ENCODE measurements around the gene EPM2AIP1.
"Not testable (repeated sequence)": the region's sequence is repeated elsewhere in the genome, so short reads cannot be mapped to it uniquely, and the experiment has no call there.

Gene EPM2AIP1

DNA sequence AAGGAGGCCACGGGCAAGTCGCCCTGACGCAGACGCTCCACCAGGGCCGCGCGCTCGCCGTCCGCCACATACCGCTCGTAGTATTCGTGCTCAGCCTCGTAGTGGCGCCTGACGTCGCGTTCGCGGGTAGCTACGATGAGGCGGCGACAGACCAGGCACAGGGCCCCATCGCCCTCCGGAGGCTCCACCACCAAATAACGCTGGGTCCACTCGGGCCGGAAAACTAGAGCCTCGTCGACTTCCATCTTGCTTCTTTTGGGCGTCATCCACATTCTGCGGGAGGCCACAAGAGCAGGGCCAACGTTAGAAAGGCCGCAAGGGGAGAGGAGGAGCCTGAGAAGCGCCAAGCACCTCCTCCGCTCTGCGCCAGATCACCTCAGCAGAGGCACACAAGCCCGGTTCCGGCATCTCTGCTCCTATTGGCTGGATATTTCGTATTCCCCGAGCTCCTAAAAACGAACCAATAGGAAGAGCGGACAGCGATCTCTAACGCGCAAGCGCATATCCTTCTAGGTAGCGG, at the start of gene EPM2AIP1:
EPM2AIP1 (minus strand) TSS at position 326 of the 520 bp plus-strand sequence; CDS start at position 272, 54 bp downstream.
- peak; percentile 98 for DNase-seq (ENCODE audit: low read depth, low spot score)

DNA sequence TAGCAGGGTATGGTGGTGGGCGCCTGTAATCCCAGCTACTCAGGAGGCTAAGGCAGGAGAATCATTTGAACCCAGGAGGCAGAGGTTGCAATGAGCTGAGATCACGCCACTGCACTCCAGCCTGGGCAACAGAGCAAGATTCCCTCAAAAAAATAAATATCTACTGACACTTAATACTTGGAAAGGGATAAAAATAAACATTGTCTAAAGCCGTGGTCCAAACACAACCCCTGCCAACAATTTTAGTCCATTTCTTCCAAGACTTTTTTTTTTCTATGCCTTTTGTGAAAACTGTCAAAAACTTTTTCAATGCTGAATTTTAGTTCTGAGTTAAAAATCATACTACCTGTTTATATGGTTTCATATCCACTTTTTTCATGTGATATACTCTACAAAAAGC, 49.8 kb upstream of the EPM2AIP1 start:
- DNase-seq (ENCODE audit: low read depth, low spot score) = not testable (repeated sequence)

DNA sequence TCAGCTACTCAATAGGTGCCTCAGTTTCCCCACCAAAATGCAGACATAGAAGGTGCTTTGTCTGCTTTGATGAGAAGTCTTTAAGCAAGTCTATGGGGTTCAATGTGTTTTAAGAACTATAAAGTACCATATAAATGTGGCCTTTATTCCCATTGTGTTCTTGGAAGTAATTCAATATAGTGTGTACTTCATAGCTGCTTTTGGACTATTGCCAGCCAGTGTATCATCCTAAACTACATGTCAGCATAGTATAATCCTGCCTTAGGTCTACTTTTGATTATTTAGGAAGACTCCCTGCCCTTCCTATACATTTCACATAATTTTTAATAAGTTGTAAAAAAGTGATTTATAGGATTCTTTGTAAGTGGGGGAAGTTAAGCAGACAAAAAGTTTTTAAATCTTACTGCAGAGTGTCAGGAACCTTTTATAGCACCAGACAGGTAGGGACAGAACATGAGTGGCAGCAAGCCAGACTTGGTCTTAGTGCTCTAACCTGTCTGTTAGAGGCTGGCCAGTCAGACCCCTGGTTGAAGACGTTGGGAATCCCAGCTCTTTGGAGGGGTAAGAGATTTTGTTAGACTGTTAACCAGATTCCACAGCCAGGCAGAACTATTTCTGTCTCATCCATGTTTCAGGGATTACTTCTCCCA, 48.7 kb upstream of the EPM2AIP1 start:
- no peak for DNase-seq (ENCODE audit: low read depth, low spot score)

DNA sequence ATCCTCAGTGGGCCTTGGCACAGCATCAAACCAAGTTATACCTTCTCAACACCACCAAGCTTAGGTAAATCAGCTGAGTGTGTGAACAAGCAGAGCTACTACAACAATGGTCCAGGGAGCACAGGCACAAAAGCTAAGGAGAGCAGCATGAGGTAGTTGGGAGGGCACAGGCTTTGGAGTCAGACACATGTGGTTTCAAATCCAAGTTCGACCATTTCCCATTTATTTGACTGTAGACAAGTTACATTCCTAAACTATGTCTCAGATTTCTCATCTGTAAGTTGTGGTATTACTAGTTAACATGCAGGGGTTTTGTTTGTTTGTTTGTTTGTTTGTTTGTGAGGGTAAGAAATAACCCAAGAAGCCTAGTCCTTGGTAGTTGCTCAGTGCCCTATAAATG, 47.3 kb upstream of the EPM2AIP1 start:
- DNase-seq (ENCODE audit: low read depth, low spot score) = no peak

DNA sequence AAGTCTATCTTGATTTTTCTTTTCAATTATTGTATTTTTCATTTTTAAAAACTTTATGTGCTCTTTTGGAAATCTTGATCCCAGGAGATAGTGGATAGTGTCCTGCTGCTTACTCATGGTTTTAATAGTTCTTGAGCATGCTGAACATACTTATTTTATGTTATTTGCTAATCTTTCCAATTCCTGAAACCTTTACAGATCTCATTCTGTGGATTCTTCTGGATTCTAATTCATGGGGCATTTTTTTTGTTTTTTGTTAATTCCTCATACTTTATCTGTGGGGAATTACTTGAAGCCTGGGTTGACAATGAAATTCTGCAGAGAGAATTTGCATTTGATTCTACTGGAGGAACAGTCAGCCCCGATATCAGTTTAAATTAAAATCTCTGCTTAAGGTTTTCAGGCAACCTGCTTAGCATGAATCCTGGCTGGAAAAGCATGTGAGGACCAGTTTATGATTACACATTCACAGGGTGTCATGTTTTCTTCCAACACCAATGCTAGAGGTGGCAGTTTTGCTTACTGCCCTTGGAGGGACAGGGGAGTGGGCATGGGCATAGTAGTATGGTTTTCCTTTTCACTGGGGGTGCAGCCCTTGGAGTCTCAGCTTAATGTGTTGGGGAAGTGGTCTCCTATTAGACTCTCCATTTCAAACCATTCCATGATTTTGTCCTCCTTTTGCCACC, 46.4 kb upstream of the EPM2AIP1 start:
- no peak for DNase-seq (ENCODE audit: low read depth, low spot score)

DNA sequence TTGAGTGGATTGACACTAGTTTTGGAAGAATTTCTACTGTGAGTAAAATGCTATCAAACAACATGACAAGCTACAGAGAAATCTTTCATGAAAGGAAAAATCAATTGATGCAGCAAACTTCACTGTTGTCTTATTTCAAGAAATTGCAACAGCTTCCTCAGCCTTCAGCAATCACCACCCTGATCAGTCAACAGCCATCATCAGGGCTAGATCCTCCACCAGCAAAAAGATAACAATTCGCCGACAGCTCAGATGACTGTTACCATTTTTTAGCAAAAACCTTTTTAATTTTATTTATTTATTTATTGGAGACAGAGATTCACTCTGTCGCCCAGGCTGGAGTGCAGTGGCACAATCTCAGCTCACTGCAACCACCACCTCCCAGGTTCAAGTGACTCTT, 44.4 kb upstream of the EPM2AIP1 start:
- no peak for DNase-seq (ENCODE audit: low read depth, low spot score)

DNA sequence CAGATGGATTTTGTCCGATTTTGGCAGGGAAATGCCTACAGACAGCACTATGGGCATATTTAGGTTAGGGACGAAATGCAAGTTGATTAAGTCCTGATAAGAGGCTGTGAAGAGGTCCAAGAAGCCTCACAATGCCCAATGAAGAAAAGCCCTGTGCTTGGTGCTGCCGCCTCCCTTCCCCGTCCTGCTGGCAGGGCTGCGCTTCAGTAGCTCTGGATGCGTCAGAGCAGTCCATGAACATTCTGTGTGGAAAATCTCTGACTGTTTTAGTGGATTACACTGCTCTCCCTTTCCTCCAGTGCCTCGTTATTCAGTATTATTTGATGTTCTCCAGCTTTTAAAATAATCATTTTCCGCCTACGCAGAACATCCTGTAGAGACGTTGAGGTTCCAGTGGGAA, 40.0 kb upstream of the EPM2AIP1 start:
- DNase-seq (ENCODE audit: low read depth, low spot score) = no peak

DNA sequence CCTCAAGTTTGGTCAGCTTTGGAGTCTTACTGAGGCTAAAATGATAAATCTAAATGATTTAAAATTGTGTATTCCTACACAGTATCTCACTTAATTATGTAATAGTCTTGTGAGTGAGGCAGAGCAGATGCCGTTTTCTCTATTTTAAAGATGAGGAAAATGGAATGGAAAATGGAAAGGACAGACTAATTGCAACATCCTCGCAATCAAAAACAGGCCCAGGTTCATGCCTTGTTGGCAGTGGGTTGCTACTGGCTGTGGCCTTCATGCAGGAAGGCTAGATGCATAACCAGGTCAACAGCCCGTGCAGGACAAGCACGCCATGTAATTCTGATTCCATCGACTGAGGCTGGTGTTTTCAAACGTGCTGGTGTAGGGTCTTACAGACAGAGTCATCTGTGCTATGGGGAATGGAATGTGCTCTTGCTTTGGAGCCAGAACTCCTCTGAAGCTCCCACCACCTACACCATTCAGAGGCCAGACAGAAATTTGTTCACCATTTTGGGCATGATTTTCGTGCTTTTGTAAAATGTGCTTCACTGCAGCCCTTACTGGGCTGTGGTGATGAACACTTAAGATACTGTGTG, 38.3 kb upstream of the EPM2AIP1 start:
- no peak for DNase-seq (ENCODE audit: low read depth, low spot score)

DNA sequence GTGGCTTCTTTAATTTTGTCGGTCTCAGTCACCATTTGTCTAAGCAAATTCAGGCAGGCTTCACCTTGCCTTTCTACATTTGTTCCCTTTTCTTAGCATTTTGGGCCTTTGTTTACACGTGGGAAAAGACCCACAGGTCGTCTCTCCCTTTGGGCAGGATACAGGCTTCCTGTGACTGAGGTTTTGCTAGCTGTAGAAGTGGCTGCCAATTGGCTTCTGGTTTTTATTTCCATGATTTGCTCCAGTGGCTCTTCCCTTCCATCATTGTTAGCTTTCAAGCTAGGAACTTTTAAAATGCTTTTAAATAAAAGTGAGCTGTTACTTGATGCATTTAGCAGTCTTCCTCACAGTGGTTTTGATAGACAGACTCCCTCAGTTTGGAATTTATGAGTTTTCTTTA, 37.7 kb upstream of the EPM2AIP1 start:
- no peak for DNase-seq (ENCODE audit: low read depth, low spot score)

DNA sequence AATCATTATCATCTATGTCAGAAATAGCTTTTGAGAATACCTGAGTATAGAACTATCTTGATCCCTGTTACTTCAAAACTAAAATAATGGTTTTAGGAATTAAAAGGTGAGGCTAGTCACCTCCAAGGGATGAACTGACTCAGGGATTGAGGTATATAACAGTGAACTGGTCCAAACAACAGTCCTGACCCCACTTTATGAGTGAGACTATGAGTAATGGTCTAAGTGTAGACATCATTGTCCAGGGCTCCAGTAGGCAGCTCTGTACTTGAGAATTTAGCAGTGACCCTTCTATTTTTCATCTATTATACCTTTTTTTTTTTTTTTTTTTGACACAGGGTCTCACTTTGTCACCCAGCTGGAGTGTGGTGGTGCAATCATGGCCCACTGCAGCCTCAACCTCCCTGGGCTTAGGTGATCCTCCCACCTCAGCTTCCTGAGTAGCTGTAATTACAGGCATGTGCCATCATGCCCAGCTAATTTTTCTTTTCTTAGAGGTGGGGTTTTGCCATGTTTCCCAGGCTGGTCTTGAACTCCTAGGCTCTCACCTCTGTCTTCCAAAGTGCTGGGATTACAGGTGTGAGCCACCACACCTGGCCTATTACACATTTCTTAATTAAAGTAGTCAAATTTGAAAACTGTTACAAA, 36.7 kb upstream of the EPM2AIP1 start:
- no peak for DNase-seq (ENCODE audit: low read depth, low spot score)

DNA sequence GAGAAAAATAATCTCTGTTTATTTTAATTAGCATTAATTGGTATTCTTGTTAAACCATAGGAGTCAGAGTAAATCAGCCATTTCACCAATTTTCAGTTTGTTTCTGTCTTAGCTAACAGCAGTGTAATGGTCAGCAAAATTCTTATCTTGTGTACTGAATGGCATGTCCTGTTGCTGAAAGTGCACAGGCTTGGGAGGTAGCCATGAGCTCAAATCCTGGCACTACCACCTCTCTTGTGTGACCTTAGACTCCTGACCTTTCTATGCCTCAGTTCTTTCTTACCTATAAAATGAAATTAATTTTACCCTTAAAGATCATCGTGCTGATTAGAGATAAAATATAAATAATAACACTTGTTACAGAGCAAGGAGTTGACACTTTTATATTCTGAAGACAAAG, 36.2 kb upstream of the EPM2AIP1 start:
- DNase-seq (ENCODE audit: low read depth, low spot score) = no peak

DNA sequence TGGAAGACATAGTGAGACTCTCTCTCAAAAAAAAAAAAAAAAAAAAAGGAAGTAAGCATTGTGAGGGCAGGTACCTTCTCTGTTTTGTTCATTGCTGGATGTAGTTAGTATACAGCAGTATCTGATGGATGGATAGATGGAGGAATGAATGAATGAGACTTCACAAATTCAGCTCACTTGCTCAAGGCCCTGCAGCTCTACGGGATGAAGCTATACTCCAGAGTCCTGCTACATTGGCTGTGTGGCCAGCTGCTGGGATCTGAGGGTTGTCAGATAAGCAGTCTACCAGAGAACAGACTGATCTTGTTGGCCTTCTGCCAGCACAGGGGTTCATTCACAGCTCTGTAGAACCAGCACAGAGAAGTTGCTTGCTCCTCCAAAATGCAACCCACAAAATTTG, 35.4 kb upstream of the EPM2AIP1 start:
- DNase-seq (ENCODE audit: low read depth, low spot score) = no peak

DNA sequence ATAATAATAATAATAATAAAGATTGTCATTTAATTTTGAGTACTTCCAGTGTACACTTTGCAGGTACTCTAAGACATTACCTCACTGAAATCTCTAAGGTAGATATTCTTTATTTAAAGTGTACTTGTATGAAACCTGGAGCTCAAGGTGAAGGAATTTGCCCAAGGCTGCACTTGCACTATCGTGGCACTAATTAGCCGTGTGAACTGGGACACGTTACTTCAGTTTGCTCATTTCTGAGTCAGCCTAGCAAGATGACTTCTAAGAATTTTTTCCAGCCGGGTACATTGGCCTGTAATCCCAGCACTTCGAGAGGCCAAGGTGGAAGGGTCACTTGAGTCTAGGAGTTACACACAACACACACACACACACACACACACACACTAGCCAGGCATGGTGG, 33.9 kb upstream of the EPM2AIP1 start:
- no peak for DNase-seq (ENCODE audit: low read depth, low spot score)

DNA sequence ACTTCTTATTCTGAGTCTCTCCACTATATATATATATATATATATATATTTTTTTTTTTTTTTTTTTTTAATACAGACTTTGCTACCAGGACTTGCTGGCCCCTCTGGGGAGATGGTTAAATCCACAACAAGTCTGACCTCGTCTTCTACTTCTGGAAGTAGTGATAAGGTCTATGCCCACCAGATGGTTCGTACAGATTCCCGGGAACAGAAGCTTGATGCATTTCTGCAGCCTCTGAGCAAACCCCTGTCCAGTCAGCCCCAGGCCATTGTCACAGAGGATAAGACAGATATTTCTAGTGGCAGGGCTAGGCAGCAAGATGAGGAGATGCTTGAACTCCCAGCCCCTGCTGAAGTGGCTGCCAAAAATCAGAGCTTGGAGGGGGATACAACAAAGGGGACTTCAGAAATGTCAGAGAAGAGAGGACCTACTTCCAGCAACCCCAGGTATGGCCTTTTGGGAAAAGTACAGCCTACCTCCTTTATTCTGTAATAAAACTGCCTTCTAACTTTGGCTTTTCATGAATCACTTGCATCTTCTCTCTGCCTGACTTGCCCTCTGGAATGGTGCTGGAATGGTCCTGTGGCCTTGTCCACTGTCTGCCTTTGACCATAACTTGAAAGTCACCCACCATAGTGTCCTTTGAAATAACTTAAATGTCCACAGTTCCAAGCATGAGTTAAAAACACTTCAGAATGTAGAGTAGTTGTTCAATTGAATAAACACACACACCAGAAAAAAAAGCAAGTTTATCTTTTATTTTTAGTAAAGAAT, 32.8 kb upstream of the EPM2AIP1 start:
- DNase-seq (ENCODE audit: low read depth, low spot score) = no peak

DNA sequence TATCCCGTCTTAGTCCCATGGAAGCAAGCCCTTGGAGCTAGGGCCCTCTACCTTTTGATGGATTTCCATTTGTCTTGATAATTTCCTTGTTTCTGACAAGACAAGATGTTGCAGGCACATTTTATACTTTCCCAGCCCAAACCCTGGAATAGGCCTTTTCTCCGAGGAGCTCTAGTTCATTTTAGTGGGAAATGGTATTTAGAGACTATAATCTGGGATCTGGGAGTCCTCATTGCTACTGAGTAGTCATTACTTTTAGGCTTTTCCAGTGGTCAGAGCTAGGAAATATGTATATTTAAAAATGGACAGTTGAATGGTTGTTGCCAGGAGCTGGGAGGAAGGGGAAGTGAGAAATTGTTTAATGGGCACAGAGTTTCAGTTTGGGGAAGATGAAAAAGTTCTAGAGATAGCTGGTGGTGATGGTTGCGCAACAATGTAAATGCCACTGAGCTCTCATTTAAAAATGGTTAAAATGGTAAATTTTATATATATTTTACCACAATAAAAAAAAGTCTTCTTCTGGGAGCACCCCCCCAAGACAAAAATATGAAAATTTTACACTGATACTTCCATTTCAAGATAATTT, 32.0 kb upstream of the EPM2AIP1 start:
- no peak for DNase-seq (ENCODE audit: low read depth, low spot score)

DNA sequence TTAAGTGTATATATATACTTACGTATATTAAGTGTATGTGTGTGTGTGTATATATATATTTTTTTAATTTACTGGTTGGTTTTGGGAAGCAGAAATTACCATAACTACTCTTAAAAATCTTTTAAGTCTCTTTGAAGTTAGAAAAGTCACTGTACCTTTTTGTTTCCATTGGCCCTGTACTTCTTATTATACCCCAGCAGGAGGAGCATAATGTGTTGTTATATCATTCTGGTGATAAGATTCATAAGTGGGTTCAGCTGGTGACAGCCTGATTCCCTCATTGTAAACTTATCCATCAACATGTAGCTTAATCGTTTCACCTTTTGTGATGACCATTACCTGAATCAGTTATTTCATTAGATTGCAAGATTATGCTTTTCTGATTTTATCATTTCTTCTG, 31.2 kb upstream of the EPM2AIP1 start:
- DNase-seq (ENCODE audit: low read depth, low spot score) = no peak

DNA sequence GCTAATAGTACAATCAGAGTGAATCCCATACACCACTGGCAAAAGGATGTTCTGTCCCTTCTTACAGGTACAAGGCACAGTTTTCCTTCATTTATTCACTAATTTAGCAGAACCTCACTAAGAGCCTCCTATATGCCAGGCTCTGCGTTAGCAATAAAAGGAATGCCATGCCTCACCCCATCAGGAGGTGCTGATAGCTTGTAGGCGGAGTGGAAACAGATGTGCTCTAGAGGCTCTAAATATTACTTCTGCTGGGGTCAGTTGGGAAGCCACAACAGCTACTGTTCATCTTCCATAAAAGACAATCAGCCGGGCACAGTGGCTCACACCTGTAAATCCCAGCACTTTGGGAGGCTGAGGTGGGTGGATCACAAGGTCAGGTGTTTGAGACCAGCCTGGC, 24.8 kb upstream of the EPM2AIP1 start:
- DNase-seq (ENCODE audit: low read depth, low spot score) = no peak

DNA sequence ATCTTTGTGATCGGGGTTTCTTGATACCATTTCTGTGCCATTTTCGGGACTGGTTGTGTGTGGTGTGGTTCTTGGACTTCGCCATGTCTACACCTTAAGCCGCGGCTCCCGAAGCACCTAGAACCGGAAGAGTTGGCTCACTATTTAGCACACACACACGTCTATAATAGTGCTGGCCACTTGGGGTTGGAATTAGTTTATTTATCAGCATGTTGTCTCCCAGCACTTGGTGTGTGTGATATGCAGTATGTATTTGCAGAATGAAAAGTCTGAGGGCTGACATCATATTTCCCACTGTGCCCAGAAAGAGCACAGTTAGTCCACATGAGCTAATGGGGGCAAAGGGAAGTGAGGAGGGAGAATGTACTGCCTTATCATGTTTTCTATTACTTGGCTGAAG, 24.0 kb upstream of the EPM2AIP1 start:
- DNase-seq (ENCODE audit: low read depth, low spot score) = no peak

DNA sequence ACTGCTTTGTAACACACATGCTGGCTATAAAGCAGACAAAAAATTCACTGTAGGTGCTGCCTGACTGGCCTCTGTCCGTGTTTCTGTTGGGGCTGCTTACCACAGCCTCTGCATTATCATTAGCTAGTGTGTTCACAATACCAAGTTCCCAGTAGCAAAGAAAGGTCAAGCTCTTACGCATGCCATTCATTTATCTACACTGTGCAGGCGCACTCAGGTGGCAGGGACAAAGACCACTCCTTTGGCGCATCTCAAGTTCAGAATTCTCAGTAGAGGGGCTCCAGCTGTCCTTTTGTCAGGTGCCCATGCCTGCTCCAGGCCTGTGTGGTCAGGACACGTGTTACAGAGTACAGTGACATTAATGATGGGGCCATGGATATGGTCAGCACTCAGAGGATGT, 22.7 kb upstream of the EPM2AIP1 start:
- DNase-seq (ENCODE audit: low read depth, low spot score) = no peak

DNA sequence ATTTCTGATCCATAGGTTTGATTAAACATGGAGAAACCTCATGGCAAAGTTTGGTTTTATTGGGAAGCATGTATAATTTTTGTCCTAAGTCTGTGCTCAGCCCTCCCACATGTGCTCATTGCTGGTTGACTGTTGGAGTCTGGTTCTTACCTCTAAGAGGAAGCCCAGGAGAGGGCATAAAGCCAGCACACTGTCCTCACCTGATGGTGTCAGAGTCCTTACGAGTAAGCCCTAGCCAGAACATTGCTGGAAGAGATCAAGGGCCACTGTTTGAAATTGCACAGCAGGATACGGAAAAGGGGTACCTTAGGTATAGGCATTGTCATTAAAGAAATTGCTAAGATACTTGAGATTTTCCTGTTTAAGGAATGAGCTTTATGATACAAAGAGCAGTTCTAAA, 21.7 kb upstream of the EPM2AIP1 start:
- no peak for DNase-seq (ENCODE audit: low read depth, low spot score)
